CD4-positive, alpha-beta T cell treated with Interferon gamma for 1 hour (primary cell): ENCODE measurements around the gene C16orf74.

Source experiments
- DNase-seq: peaks from one replicate; pipeline ENCODE4 v3.0.0-alpha.2; 2020

C16orf74 gene

GRCh38 chr16:85774136-85774535 is 23.2 kb upstream of the C16orf74 start:
- DNase-seq: no peak

GRCh38 chr16:85773044-85773443 is 22.1 kb upstream of the C16orf74 start:
- no peak for DNase-seq

- no peak for DNase-seq
Measured at GRCh38 chr16:85770741-85771140, 19.8 kb upstream of the C16orf74 start.

GRCh38 chr16:85768199-85768598 is 17.3 kb upstream of the C16orf74 start:
- no peak for DNase-seq

GRCh38 chr16:85767531-85767930 is 16.6 kb upstream of the C16orf74 start:
- no peak for DNase-seq

GRCh38 chr16:85765767-85766166 is 14.9 kb upstream of the C16orf74 start:
- no peak for DNase-seq

- DNase-seq: no peak
Measured at GRCh38 chr16:85765211-85765610, 14.3 kb upstream of the C16orf74 start.

- no peak for DNase-seq
Measured at GRCh38 chr16:85763616-85764015, 12.7 kb upstream of the C16orf74 start.

GRCh38 chr16:85762970-85763369 is 12.1 kb upstream of the C16orf74 start:
- no peak for DNase-seq

GRCh38 chr16:85761861-85762260 is 11.0 kb upstream of the C16orf74 start:
- DNase-seq: no peak

- peak; percentile 51 for DNase-seq
Measured at GRCh38 chr16:85759631-85760419, 8.9 kb upstream of the C16orf74 start.

- peak; percentile 61 for DNase-seq
Measured at GRCh38 chr16:85759136-85759535, 8.2 kb upstream of the C16orf74 start.

GRCh38 chr16:85757341-85757822 is 6.5 kb upstream of the C16orf74 start:
- DNase-seq: no peak

- DNase-seq: peak; percentile 34
Measured at GRCh38 chr16:85755929-85756768, 5.3 kb upstream of the C16orf74 start.

- peak; percentile 24 for DNase-seq
Measured at GRCh38 chr16:85754413-85754812, 3.5 kb upstream of the C16orf74 start.

GRCh38 chr16:85753976-85754375 is 3.1 kb upstream of the C16orf74 start:
- DNase-seq: no peak

GRCh38 chr16:85753559-85753958 is 2.7 kb upstream of the C16orf74 start:
- DNase-seq: no peak

- no peak for DNase-seq
Measured at GRCh38 chr16:85752511-85753420, 1.9 kb upstream of the C16orf74 start.

- DNase-seq: no peak
Measured at GRCh38 chr16:85751698-85752501, 1.0 kb upstream of the C16orf74 start.

GRCh38 chr16:85750146-85750826 is 610 bp downstream of the C16orf74 start:
- DNase-seq: peak; percentile 42

- DNase-seq: no peak
Measured at GRCh38 chr16:85749771-85750145, 1.1 kb downstream of the C16orf74 start.
